Heart left ventricle (tissue), 16 donors: ENCODE data around the gene FZR1. TPM values are rescaled to one million over a fixed set of nuclear protein-coding genes. Genes with fewer than 3 reads are reported as not detected.

Experiments
- ATAC-seq, 4 donors: fragments of 200-7000 bp; cut with Tn5 transposase; one replicate each; pipeline ENCODE4 v1.9.1; 2020 to 2022; ENCODE audit warnings: moderate library complexity in 4 of 4, mild to moderate bottlenecking in 3 of 4, moderate number of reproducible peaks in 1 of 4
- DNase-seq, 5 donors: peaks; one replicate each; pipeline ENCODE4 v3.0.0-alpha.2; 2020
- H3K27ac ChIP-seq, 12 donors: fragments of 200-600 bp; sonication (generic) in 4 of 12; one replicate each; pipeline versions ENCODE4 v1.5.0 to v1.8.0; 2016 to 2022; ENCODE audit warnings: mild to moderate bottlenecking in 2 of 12
- H3K27me3 ChIP-seq, 9 donors: fragments of 200-600 bp; sonication (generic) in 2 of 9; one replicate each; pipeline versions ENCODE4 v1.5.1 to v1.8.0; 2016 to 2022; ENCODE audit warnings: mild to moderate bottlenecking in 3 of 9
- H3K36me3 ChIP-seq, 9 donors: fragments of 200-600 bp; sonication (generic) in 2 of 9; one replicate each; pipeline versions ENCODE4 v1.5.0 to v1.8.0; 2018 to 2022; ENCODE audit warnings: mild to moderate bottlenecking in 2 of 9
- H3K4me1 ChIP-seq, 12 donors: fragments of 200-600 bp; sonication (generic) in 4 of 12; one replicate each; pipeline versions ENCODE4 v1.5.0 to v1.8.0; 2016 to 2022; ENCODE audit warnings: mild to moderate bottlenecking in 3 of 12
- H3K4me3 ChIP-seq, 12 donors: fragments of 200-600 bp; sonication (generic) in 4 of 12; one replicate each; pipeline versions ENCODE4 v1.5.0 to v1.8.0; 2017 to 2022; ENCODE audit warnings: mild to moderate bottlenecking in 9 of 12, moderate library complexity in 4 of 12
- H3K9me3 ChIP-seq, 12 donors: fragments of 200-600 bp; sonication (generic) in 4 of 12; one replicate each; pipeline versions ENCODE4 v1.5.0 to v1.8.0; 2016 to 2022; ENCODE audit warnings: mild to moderate bottlenecking in 1 of 12
- CTCF ChIP-seq, 12 donors: fragments of 200-600 bp; sonication (generic) in 4 of 12; IDR thresholded peaks; one replicate each; pipeline versions ENCODE4 v1.5.0 to v1.8.0; 2018 to 2022; ENCODE audit warnings: antibody characterized with exemption in 12 of 12, mild to moderate bottlenecking in 5 of 12
- POLR2A ChIP-seq, 2 donors: fragments of 450-650 bp; IDR thresholded peaks; one replicate each; pipeline ENCODE4 v1.6.1; 2017; ENCODE audit warnings: antibody characterized with exemption in 2 of 2, mild to moderate bottlenecking in 2 of 2, moderate library complexity in 2 of 2
- WGBS, 4 donors: extraction: QIAGEN DNeasy Blood & Tissue Kit in 2 of 4; methylation state at CpG; one replicate each; pipeline versions ENCODE4 v1.1.5 to v1.1.7; 2013 to 2018; 5-methylcytosine and 5-hydroxymethylcytosine counted together
- intact Hi-C, 10 donors: fragments of 100-400 bp; cut with DNase I; formaldehyde crosslinking; loops; one replicate each; pipeline versions ENCODE4 v1.11.1 to v1.14.2; 2022
- polyA plus RNA-seq, 2 donors: library from polyadenylated mRNA; stranded (reverse); fragments of 200-250 nt; gene quantifications; one replicate each; pipeline ENCODE4 v1.2.3, GENCODE V29; 2013
- total RNA-seq, 9 donors: library from RNA; depleted of rRNA in 2 of 9; stranded (reverse); fragments of >200 nt in 2 of 9; fragmentation: NEBNext Ultra II Directional in 3 of 9; extraction: Animal tissue kit (Norgen Biotek cat#: 25700) in 3 of 9; gene quantifications; one replicate each; pipeline versions ENCODE4 v1.1.0 to v1.2.4, GENCODE V29; 2016 to 2023
- donor health status: ischemic (EF 13 %, LVEDD 7.1; RV severe dilation, severe dysfunction).
- donor health status: healthy with polysubstance abuse.
- donor health status: DM: no; HTN: yes; CAD: no.
- donor health status: DM: no; HTN: no; CAD: no.
- donor health status: ischemic (EF 25% LVEDD 6.9; RV normal size, moderate dysfunction).
- donor health status: ischemic (EF 25% LVEDD 5.7; RV mildly dilated, moderate dysfunction).
- donor health status: healthy.
- donor health status: DM: yes; HTN: yes; CAD: no.
- donor health status: ischemic (EF 35%, LVEDD 5.7; RV mildly dilated, moderate dysfunction).
- donor health status: nonischemic (EF 11% LVEDD 7.7; RV severe dilation, severe dysfunction).
- donor health status: DM: yes; HTN: yes; CAD: no.
- donor health status: PGD.
- donor health status: ischemic (EF 29% LVEDD 5.4; RV normal size, mild dysfunction).
- donor health status: nonischemic (EF 23%, LVEDD 6.1; RV moderate dilation, normal function).

The FZR1 gene
- total and polyA plus RNA-seq, 11 donors, result 13.9 to 41.0 (median 23.5) TPM

- Histone ChIP-seq H3K36me3 (no peaks in the 10 kb centered on the region), H3K9me3 (no peaks in the 10 kb centered on the region), H3K4me1 (peaks cover 0 to 5% (median 0%) of the 10 kb centered on the region in 12 donors), H3K27ac (no peak overlapping the region), H3K4me3 (no peak overlapping the region), H3K27me3 (peaks cover 10 to 34% (median 25%) of the 10 kb centered on the region in 9 donors)
- no peak for DNase-seq
- no peak for TF ChIP-seq CTCF (IDR thresholded peaks at IDR 0.05)
- TF ChIP-seq POLR2A (IDR thresholded peaks at IDR 0.05), result no peak
- ATAC-seq, result no peak
- intact Hi-C loops, result loop anchor here in 2 of 10 donors (5.0 to 10.0 kb wide), 2 partner anchors 155 to 253 kb away; partner anchors contain the start of gene CELF5 (in 1 of the 2)
Measured at GRCh38 chr19:3477506-3477905, 28.6 kb upstream of the FZR1 start.

GRCh38 chr19:3477951-3478350 lies 28.2 kb upstream of the FZR1 start:
- no peaks in the 10 kb centered on the region for H3K36me3 ChIP-seq
- WGBS, 4 donors, result 67 to 94% (median 86%) methylated on average over 2 of the region's 2 CpGs
- H3K4me3 ChIP-seq, result no peak overlapping the region
- H3K4me1 ChIP-seq, result peaks cover 0 to under 1% (median 0%) of the 10 kb centered on the region in 12 donors
- no peak for TF ChIP-seq CTCF (IDR thresholded peaks at IDR 0.05)
- no peak for TF ChIP-seq POLR2A (IDR thresholded peaks at IDR 0.05)
- intact Hi-C loops, result loop anchor here in 2 of 10 donors (5.0 to 10.0 kb wide), 2 partner anchors 156 to 253 kb away; partner anchors contain the start of gene CELF5 (in 1 of the 2)
- no peaks in the 10 kb centered on the region for H3K9me3 ChIP-seq
- DNase-seq, result no peak
- no peak overlapping the region for H3K27ac ChIP-seq
- peaks cover 11 to 39% (median 28%) of the 10 kb centered on the region in 9 donors for H3K27me3 ChIP-seq
- no peak for ATAC-seq

- H3K4me1 ChIP-seq, result no peaks in the 10 kb centered on the region
- H3K27me3 ChIP-seq, result peaks cover 14 to 45% (median 34%) of the 10 kb centered on the region in 9 donors
- DNase-seq (no peak), ATAC-seq (no peak)
- no peak overlapping the region for H3K4me3 ChIP-seq
- no peaks in the 10 kb centered on the region for H3K9me3 ChIP-seq
- H3K36me3 ChIP-seq, result no peaks in the 10 kb centered on the region
- no peak for TF ChIP-seq CTCF (IDR thresholded peaks at IDR 0.05)
- TF ChIP-seq POLR2A (IDR thresholded peaks at IDR 0.05), result no peak
- intact Hi-C loops, result loop anchor here in 2 of 10 donors (5.0 to 10.0 kb wide), 2 partner anchors 156 to 254 kb away; partner anchors contain the start of gene CELF5 (in 1 of the 2)
- WGBS, 4 donors, result 22 to 25% (median 23%) methylated on average over 25 to 27 of the region's 27 CpGs
- H3K27ac ChIP-seq, result no peak overlapping the region
Measured at GRCh38 chr19:3478409-3479176, 27.5 kb upstream of the FZR1 start.

- DNase-seq, result no peak
- ATAC-seq, result no peak
- Histone ChIP-seq H3K36me3 (no peaks in the 10 kb centered on the region), H3K27me3 (peaks cover 14 to 49% (median 34%) of the 10 kb centered on the region in 9 donors), H3K9me3 (no peaks in the 10 kb centered on the region), H3K27ac (no peak overlapping the region), H3K4me3 (no peak overlapping the region), H3K4me1 (no peaks in the 10 kb centered on the region)
- WGBS, 4 donors, result 17 to 54% (median 44%) methylated on average over 7 of the region's 7 CpGs
- intact Hi-C loops, result loop anchor here in 2 of 10 donors (5.0 to 10.0 kb wide), 2 partner anchors 157 to 255 kb away; partner anchors contain the start of gene CELF5 (in 1 of the 2)
- no peak for TF ChIP-seq POLR2A (IDR thresholded peaks at IDR 0.05)
- no peak for TF ChIP-seq CTCF (IDR thresholded peaks at IDR 0.05)
Measured at GRCh38 chr19:3479177-3479833, 26.8 kb upstream of the FZR1 start.
